GM23338 (cell line): ENCODE data around the gene JAKMIP1. TPM values are rescaled to one million over a fixed set of nuclear protein-coding genes. Genes with fewer than 3 reads are reported as not detected.

Experiments
- ATAC-seq: fragments of 200-7000 bp; cut with Tn5 transposase; 3 replicates; pipeline ENCODE4 v1.9.1; 2020
- DNase-seq: peaks from one replicate; pipeline ENCODE4 v3.0.0-alpha.2; 2015; ENCODE audit warnings: low spot score
- H2AFZ ChIP-seq: fragments of 200-600 bp; sonication (generic); 2 replicates; pipeline ENCODE4 v1.8.0; 2016; ENCODE audit warnings: antibody characterized with exemption, mild to moderate bottlenecking, moderate library complexity
- H3F3A ChIP-seq: fragments of 200-600 bp; sonication (generic); replicated peaks from 2 replicates; pipeline ENCODE4 v1.8.0; 2017; ENCODE audit warnings: antibody characterized with exemption, mixed run types, low read depth
- H3K27ac ChIP-seq: fragments of 200-600 bp; sonication (generic); 2 replicates; pipeline ENCODE4 v1.6.1; 2016; ENCODE audit warnings: low read depth
- H3K27me3 ChIP-seq: fragments of 200-600 bp; sonication (generic); 2 replicates; pipeline ENCODE4 v1.8.0; 2016; ENCODE audit warnings: mild to moderate bottlenecking, mixed run types, moderate library complexity; ENCODE audit not compliant: insufficient read depth
- H3K36me3 ChIP-seq: fragments of 200-600 bp; sonication (generic); 2 replicates; pipeline ENCODE4 v1.8.0; 2016; ENCODE audit warnings: mild to moderate bottlenecking; ENCODE audit not compliant: insufficient read depth
- H3K4me1 ChIP-seq: fragments of 200-600 bp; sonication (generic); 2 replicates; pipeline ENCODE4 v1.8.0; 2016; ENCODE audit warnings: mild to moderate bottlenecking, moderate library complexity; ENCODE audit not compliant: insufficient read depth
- H3K4me2 ChIP-seq: fragments of 200-600 bp; sonication (generic); 2 replicates; pipeline ENCODE4 v1.7.1; 2017; ENCODE audit warnings: mixed run types
- H3K4me3 ChIP-seq: fragments of 200-600 bp; sonication (generic); 2 replicates; pipeline ENCODE4 v1.6.1; 2016; ENCODE audit warnings: mixed run types
- H3K79me2 ChIP-seq: fragments of 200-600 bp; sonication (generic); replicated peaks from 2 replicates; pipeline ENCODE4 v1.8.0; 2017; ENCODE audit warnings: mild to moderate bottlenecking; ENCODE audit not compliant: insufficient read depth
- H3K9me2 ChIP-seq: fragments of 200-600 bp; sonication (generic); 2 replicates; pipeline ENCODE4 v1.8.0; 2017; ENCODE audit not compliant: insufficient read depth
- H4K20me1 ChIP-seq: fragments of 200-600 bp; sonication (generic); replicated peaks from 2 replicates; pipeline ENCODE4 v1.8.0; 2017; ENCODE audit warnings: mild to moderate bottlenecking; ENCODE audit not compliant: insufficient read depth
- H3K27ac Mint-ChIP-seq: 2 replicates; pipeline ENCODE4 v1.8.0; 2020; ENCODE audit warnings: inconsistent platforms, mild to moderate bottlenecking, moderate library complexity, mixed read lengths
- H3K27me3 Mint-ChIP-seq: 3 replicates; pipeline ENCODE4 v1.8.0; 2022; ENCODE audit warnings: low read depth, mild to moderate bottlenecking, moderate library complexity, mixed read lengths, inconsistent platforms; ENCODE audit not compliant: insufficient read depth, poor library complexity
- H3K36me3 Mint-ChIP-seq: 3 replicates; pipeline ENCODE4 v1.8.0; 2021; ENCODE audit warnings: low read depth, mild to moderate bottlenecking, inconsistent platforms, moderate library complexity, mixed read lengths
- H3K4me1 Mint-ChIP-seq: 3 replicates; pipeline ENCODE4 v1.8.0; 2020; ENCODE audit warnings: mild to moderate bottlenecking, inconsistent platforms, mixed read lengths
- H3K4me3 Mint-ChIP-seq: 3 replicates; pipeline ENCODE4 v1.8.0; 2021; ENCODE audit warnings: moderate library complexity, mild to moderate bottlenecking, inconsistent platforms, mixed read lengths
- H3K9me3 Mint-ChIP-seq: 3 replicates; pipeline ENCODE4 v1.8.0; 2020; ENCODE audit warnings: moderate library complexity, mild to moderate bottlenecking, inconsistent platforms, mixed read lengths
- CREB1 ChIP-seq: fragments of 250-450 bp; sonication (Bioruptor Pico); IDR thresholded peaks from 2 replicates; pipeline ENCODE4 v1.5.0; 2020; ENCODE audit warnings: low read depth, mild to moderate bottlenecking, moderate library complexity
- CTCF ChIP-seq, 2 experiments: fragments of 200-600 bp in 1 of 2; sonication (generic) in 1 of 2; conservative IDR thresholded peaks; 2 replicates each; pipeline versions ENCODE4 v1.5.1 to v1.6.1; 2016 to 2017; ENCODE audit warnings: antibody characterized with exemption in 2 of 2, low read depth in 2 of 2, mild to moderate bottlenecking in 2 of 2, moderate library complexity in 1 of 2
- ETS1 ChIP-seq: IDR thresholded peaks from 2 replicates; pipeline ENCODE4 v1.6.1; 2016; ENCODE audit warnings: antibody characterized with exemption
- EZH2 ChIP-seq: fragments of 200-600 bp; sonication (generic); IDR thresholded peaks from one replicate; pipeline ENCODE4 v1.8.0; 2017; ENCODE audit warnings: antibody characterized with exemption, mild to moderate bottlenecking, low read depth; ENCODE audit not compliant: unreplicated experiment
- EZH2phosphoT487 ChIP-seq: fragments of 200-600 bp; sonication (generic); IDR thresholded peaks from one replicate; pipeline ENCODE4 v1.8.1; 2018; ENCODE audit warnings: antibody characterized with exemption; ENCODE audit not compliant: unreplicated experiment
- JUNB ChIP-seq: IDR thresholded peaks from one replicate; pipeline ENCODE4 v1.6.1; 2016; ENCODE audit warnings: antibody characterized with exemption; ENCODE audit not compliant: unreplicated experiment
- NANOG ChIP-seq: IDR thresholded peaks from 2 replicates; pipeline ENCODE4 v1.6.1; 2016; ENCODE audit warnings: antibody characterized with exemption, borderline replicate concordance
- POLR2AphosphoS5 ChIP-seq: IDR thresholded peaks from 2 replicates; pipeline ENCODE4 v1.6.1; 2016; ENCODE audit warnings: antibody characterized with exemption, low read depth
- REST ChIP-seq: IDR thresholded peaks from one replicate; pipeline ENCODE4 v1.6.1; 2018; ENCODE audit warnings: antibody characterized with exemption; ENCODE audit not compliant: unreplicated experiment
- STAT1 ChIP-seq: IDR thresholded peaks from one replicate; pipeline ENCODE4 v1.6.1; 2016; ENCODE audit warnings: antibody characterized with exemption; ENCODE audit not compliant: unreplicated experiment
- ZNF114 ChIP-seq: fragments of 250-450 bp; sonication (Bioruptor Pico); IDR thresholded peaks from 2 replicates; pipeline ENCODE4 v1.5.0; 2020; ENCODE audit warnings: mild to moderate bottlenecking, moderate library complexity
- ZNF331 ChIP-seq: fragments of 250-450 bp; sonication (Bioruptor Pico); IDR thresholded peaks from 2 replicates; pipeline ENCODE4 v1.5.0; 2020; ENCODE audit warnings: low read depth, mild to moderate bottlenecking, moderate library complexity
- polyA plus RNA-seq: library from polyadenylated mRNA; unstranded; fragments of >200 nt; fragmentation: Nextera tagmentation; extraction: Ambion mirVana; gene quantifications from 2 replicates; pipeline ENCODE4 v1.2.1, GENCODE V29; 2016
- total RNA-seq: library from RNA; depleted of rRNA; stranded (reverse); fragments of >200 nt; shearing (Covaris generic); gene quantifications from 2 replicates; pipeline ENCODE4 v1.2.3, GENCODE V29; 2014
- TF ChIP-seq, protein P1 (sequence below): fragments of 250-450 bp; sonication (Bioruptor Pico); IDR thresholded peaks from 2 replicates; pipeline ENCODE4 v1.5.0; 2020; ENCODE audit warnings: mild to moderate bottlenecking, moderate library complexity

The JAKMIP1 gene
- total and polyA plus RNA-seq, 2 experiments from 2014 or later: 4.6 to 5.1 TPM

DNA sequence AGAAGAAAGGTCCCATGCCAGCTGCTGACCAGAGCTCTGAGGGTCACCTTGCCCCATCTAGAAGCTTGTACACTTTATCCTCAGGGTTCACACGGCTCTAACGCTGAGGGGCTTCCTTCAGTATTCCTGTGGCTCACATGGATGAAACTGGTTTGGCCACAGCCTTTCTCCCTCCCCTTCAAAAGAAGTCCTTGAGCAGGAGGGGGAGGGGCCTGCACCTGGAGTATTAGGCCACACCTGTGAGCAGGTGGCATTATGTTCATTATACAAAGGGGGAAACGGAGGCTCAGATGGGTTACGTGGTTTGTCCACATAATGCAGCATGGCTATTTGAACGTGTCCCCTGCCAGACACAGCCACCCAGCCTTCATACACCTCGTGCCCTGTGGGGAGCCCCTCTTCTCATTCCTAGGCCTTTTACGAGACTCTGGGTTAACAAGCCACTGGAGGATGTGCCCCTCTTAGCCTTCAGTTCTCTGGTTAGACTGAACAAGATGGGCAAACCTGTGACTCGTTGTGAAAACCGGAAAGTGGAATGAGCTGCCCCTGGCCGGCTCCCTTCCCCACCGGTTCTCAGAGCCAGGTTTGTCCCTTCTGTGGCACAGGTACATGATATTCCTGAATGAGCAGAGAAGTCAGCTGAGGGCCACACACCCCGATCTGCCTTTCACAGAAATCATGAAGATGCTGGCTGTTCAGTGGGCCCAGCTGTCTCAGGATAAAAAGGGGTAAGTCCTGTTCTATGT lies 27.2 kb upstream of the JAKMIP1 start:
- Mint-ChIP-seq H3K4me3 (no peak overlapping the region), H3K4me1 (peaks cover 11% of the 10 kb centered on the region), H3K36me3 (no peaks in the 10 kb centered on the region), H3K27me3 (peaks cover 14% of the 10 kb centered on the region), H3K27ac (no peak overlapping the region), H3K9me3 (peaks cover 1% of the 10 kb centered on the region; the same call in 1 of the 3 replicates)
- H3F3A ChIP-seq: 0 out of 2 replicates have a peak, but pooled peaks cover under 1% of the 10 kb centered on the region
- TF ChIP-seq REST (no peak), ETS1 (no peak), EZH2 (no peak), JUNB (no peak), STAT1 (no peak), EZH2phosphoT487 (no peak), POLR2AphosphoS5 (no peak), CREB1 (CRISPR knock-in tag) (no peak), CTCF (conservative IDR thresholded peaks at IDR 0.05; ENCODE audit: low read depth in 2 of 2) (no peak), ZNF331 (CRISPR knock-in tag) (no peak), NANOG (no peak), ZNF114 (CRISPR knock-in tag) (no peak)
- TF ChIP-seq, protein P1, sequence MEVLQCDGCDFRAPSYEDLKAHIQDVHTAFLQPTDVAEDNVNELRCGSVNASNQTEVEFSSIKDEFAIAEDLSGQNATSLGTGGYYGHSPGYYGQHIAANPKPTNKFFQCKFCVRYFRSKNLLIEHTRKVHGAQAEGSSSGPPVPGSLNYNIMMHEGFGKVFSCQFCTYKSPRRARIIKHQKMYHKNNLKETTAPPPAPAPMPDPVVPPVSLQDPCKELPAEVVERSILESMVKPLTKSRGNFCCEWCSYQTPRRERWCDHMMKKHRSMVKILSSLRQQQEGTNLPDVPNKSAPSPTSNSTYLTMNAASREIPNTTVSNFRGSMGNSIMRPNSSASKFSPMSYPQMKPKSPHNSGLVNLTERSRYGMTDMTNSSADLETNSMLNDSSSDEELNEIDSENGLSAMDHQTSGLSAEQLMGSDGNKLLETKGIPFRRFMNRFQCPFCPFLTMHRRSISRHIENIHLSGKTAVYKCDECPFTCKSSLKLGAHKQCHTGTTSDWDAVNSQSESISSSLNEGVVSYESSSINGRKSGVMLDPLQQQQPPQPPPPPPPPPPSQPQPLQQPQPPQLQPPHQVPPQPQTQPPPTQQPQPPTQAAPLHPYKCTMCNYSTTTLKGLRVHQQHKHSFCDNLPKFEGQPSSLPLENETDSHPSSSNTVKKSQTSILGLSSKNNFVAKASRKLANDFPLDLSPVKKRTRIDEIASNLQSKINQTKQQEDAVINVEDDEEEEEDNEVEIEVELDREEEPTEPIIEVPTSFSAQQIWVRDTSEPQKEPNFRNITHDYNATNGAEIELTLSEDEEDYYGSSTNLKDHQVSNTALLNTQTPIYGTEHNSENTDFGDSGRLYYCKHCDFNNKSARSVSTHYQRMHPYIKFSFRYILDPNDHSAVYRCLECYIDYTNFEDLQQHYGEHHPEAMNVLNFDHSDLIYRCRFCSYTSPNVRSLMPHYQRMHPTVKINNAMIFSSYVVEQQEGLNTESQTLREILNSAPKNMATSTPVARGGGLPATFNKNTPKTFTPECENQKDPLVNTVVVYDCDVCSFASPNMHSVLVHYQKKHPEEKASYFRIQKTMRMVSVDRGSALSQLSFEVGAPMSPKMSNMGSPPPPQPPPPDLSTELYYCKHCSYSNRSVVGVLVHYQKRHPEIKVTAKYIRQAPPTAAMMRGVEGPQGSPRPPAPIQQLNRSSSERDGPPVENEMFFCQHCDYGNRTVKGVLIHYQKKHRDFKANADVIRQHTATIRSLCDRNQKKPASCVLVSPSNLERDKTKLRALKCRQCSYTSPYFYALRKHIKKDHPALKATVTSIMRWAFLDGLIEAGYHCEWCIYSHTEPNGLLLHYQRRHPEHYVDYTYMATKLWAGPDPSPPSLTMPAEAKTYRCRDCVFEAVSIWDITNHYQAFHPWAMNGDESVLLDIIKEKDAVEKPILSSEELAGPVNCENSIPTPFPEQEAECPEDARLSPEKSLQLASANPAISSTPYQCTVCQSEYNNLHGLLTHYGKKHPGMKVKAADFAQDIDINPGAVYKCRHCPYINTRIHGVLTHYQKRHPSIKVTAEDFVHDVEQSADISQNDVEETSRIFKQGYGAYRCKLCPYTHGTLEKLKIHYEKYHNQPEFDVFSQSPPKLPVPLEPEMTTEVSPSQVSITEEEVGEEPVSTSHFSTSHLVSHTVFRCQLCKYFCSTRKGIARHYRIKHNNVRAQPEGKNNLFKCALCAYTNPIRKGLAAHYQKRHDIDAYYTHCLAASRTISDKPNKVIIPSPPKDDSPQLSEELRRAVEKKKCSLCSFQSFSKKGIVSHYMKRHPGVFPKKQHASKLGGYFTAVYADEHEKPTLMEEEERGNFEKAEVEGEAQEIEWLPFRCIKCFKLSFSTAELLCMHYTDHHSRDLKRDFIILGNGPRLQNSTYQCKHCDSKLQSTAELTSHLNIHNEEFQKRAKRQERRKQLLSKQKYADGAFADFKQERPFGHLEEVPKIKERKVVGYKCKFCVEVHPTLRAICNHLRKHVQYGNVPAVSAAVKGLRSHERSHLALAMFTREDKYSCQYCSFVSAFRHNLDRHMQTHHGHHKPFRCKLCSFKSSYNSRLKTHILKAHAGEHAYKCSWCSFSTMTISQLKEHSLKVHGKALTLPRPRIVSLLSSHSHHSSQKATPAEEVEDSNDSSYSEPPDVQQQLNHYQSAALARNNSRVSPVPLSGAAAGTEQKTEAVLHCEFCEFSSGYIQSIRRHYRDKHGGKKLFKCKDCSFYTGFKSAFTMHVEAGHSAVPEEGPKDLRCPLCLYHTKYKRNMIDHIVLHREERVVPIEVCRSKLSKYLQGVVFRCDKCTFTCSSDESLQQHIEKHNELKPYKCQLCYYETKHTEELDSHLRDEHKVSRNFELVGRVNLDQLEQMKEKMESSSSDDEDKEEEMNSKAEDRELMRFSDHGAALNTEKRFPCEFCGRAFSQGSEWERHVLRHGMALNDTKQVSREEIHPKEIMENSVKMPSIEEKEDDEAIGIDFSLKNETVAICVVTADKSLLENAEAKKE (CRISPR knock-in tag): no peak
- no peaks in the 10 kb centered on the region for H3K9me2 ChIP-seq
- H3K36me3 ChIP-seq: no peaks in the 10 kb centered on the region
- ATAC-seq (no peak), DNase-seq (no peak)
- no peak overlapping the region for H3K4me2 ChIP-seq
- no peaks in the 10 kb centered on the region for H3K79me2 ChIP-seq
- no peak overlapping the region for H3K27ac ChIP-seq
- no peaks in the 10 kb centered on the region for H3K4me1 ChIP-seq
- H3K27me3 ChIP-seq: peaks cover 2% of the 10 kb centered on the region
- H3K4me3 ChIP-seq: no peak overlapping the region
- no peak overlapping the region for H2AFZ ChIP-seq
- no peaks in the 10 kb centered on the region for H4K20me1 ChIP-seq
